IMR-90 (cell line): ENCODE data around the gene ELL3. TPM values are rescaled to one million over a fixed set of nuclear protein-coding genes. Genes with fewer than 3 reads are reported as not detected.

Experiments used
- ATAC-seq: fragments of 200-7000 bp; cut with Tn5 transposase; 2 replicates; pipeline ENCODE4 v1.9.1; 2020; ENCODE audit warnings: low read depth, mild to moderate bottlenecking, moderate library complexity
- BruUV-seq: library from RNA; stranded (reverse); fragments of 400-500 nt; replicated peaks from 2 replicates; lab custom pipeline; 2021; lab: Mats Ljungman, UMichigan
- CTCF ChIA-PET: fragments of 300-600 bp; formaldehyde crosslinking; extraction: SDS; loops from one replicate; lab custom pipeline; 2021; ENCODE audit warnings: antibody characterized with exemption; lab: Yijun Ruan, JAX
- POLR2A ChIA-PET: fragments of 300-600 bp; sonication (Branson Sonifier 250); formaldehyde crosslinking; loops from one replicate; lab custom pipeline; 2022; ENCODE audit warnings: antibody characterized with exemption; ENCODE audit not compliant: unreplicated experiment; lab: Charles Lee
- DNase-seq: peaks from one replicate; pipeline ENCODE4 v3.0.0; 2013
- H2AFZ ChIP-seq: replicated peaks from 2 replicates; pipeline ENCODE3; 2013; ENCODE audit warnings: low read length, mild to moderate bottlenecking; ENCODE audit not compliant: poor library complexity
- H2AK5ac ChIP-seq: 2 replicates; pipeline ENCODE4 v1.6.1; 2013; ENCODE audit warnings: low read depth, low read length, inconsistent platforms
- H2AK9ac ChIP-seq: replicated peaks from 2 replicates; pipeline ENCODE3; 2013; ENCODE audit warnings: mild to moderate bottlenecking, low read depth, low read length, moderate library complexity; ENCODE audit not compliant: poor library complexity
- H2BK120ac ChIP-seq: 2 replicates; pipeline ENCODE4 v1.6.1; 2013; ENCODE audit warnings: low read depth, low read length, inconsistent platforms
- H2BK15ac ChIP-seq: 3 replicates; pipeline ENCODE4 v1.6.1; 2013; ENCODE audit warnings: low read depth, low read length, inconsistent platforms
- H2BK20ac ChIP-seq: 2 replicates; pipeline ENCODE4 v1.6.1; 2013; ENCODE audit warnings: low read depth, mild to moderate bottlenecking, inconsistent platforms, low read length, moderate library complexity
- H2BK5ac ChIP-seq: 2 replicates; pipeline ENCODE4 v1.6.1; 2013; ENCODE audit warnings: mild to moderate bottlenecking, low read depth, low read length, inconsistent platforms; ENCODE audit not compliant: poor library complexity, severe bottlenecking
- H3K14ac ChIP-seq: replicated peaks from 2 replicates; pipeline ENCODE4 v1.6.1; 2013; ENCODE audit warnings: low read depth, low read length, inconsistent platforms
- H3K18ac ChIP-seq: 2 replicates; pipeline ENCODE4 v1.6.1; 2013; ENCODE audit warnings: low read depth, low read length, control low read depth
- H3K23ac ChIP-seq: 2 replicates; pipeline ENCODE4 v1.6.1; 2013; ENCODE audit warnings: low read depth, low read length, inconsistent platforms
- H3K27ac ChIP-seq: 2 replicates; pipeline ENCODE4 v1.5.1; 2013; ENCODE audit warnings: mild to moderate bottlenecking, control low read depth, low read length; ENCODE audit not compliant: insufficient read depth
- H3K27me3 ChIP-seq: 2 replicates; pipeline ENCODE4 v1.6.1; 2013; ENCODE audit warnings: low read length; ENCODE audit not compliant: control insufficient read depth, insufficient read depth
- H3K36me3 ChIP-seq: 2 replicates; pipeline ENCODE4 v1.6.1; 2013; ENCODE audit warnings: low read length, mixed read lengths; ENCODE audit not compliant: control insufficient read depth, insufficient read depth
- H3K4ac ChIP-seq: 2 replicates; pipeline ENCODE4 v1.6.1; 2013; ENCODE audit warnings: low read depth, low read length, inconsistent platforms
- H3K4me1 ChIP-seq: 2 replicates; pipeline ENCODE4 v1.6.1; 2013; ENCODE audit warnings: low read length, mixed read lengths; ENCODE audit not compliant: control insufficient read depth, insufficient read depth
- H3K4me2 ChIP-seq: 2 replicates; pipeline ENCODE4 v1.6.1; 2013; ENCODE audit warnings: low read depth, mild to moderate bottlenecking, control low read depth, low read length, moderate library complexity
- H3K4me3 ChIP-seq: 2 replicates; pipeline ENCODE4 v1.5.1; 2013; ENCODE audit warnings: low read depth, mild to moderate bottlenecking, control low read depth, low read length, moderate library complexity; ENCODE audit not compliant: insufficient read depth
- H3K56ac ChIP-seq: 2 replicates; pipeline ENCODE4 v1.6.1; 2013; ENCODE audit warnings: low read length, inconsistent platforms; ENCODE audit not compliant: insufficient read depth; ENCODE audit errors: extremely low read depth
- H3K79me1 ChIP-seq, 2 experiments: 2 replicates each; pipeline ENCODE4 v1.6.1; 2013; ENCODE audit warnings: low read length in 2 of 2, inconsistent platforms in 1 of 2, low read depth in 1 of 2
- H3K9ac ChIP-seq: 2 replicates; pipeline ENCODE4 v1.6.1; 2013; ENCODE audit warnings: low read depth, low read length, control low read depth
- H3K9me1 ChIP-seq: 2 replicates; pipeline ENCODE4 v1.6.1; 2013; ENCODE audit warnings: low read length, inconsistent platforms; ENCODE audit not compliant: insufficient read depth
- H3K9me3 ChIP-seq: 2 replicates; pipeline ENCODE4 v1.6.1; 2013; ENCODE audit warnings: low read length; ENCODE audit not compliant: control insufficient read depth, insufficient read depth
- H4K20me1 ChIP-seq: 2 replicates; pipeline ENCODE4 v1.6.1; 2013; ENCODE audit warnings: low read length, inconsistent platforms; ENCODE audit not compliant: insufficient read depth
- H4K5ac ChIP-seq: 2 replicates; pipeline ENCODE4 v1.6.1; 2013; ENCODE audit warnings: mild to moderate bottlenecking, low read depth, low read length, control low read depth
- H4K8ac ChIP-seq, 2 experiments: 2 replicates each; pipeline ENCODE4 v1.6.1; 2013; ENCODE audit warnings: low read depth in 2 of 2, low read length in 2 of 2, control low read depth in 1 of 2, inconsistent platforms in 1 of 2
- H4K91ac ChIP-seq: 2 replicates; pipeline ENCODE4 v1.6.1; 2013; ENCODE audit warnings: low read depth, low read length, inconsistent platforms; ENCODE audit not compliant: insufficient read depth
- ELK1 ChIP-seq: fragments of 150-350 bp; IDR thresholded peaks from 2 replicates; pipeline ENCODE4 v1.6.1; 2016; ENCODE audit warnings: low read depth, mild to moderate bottlenecking, low read length, moderate library complexity, borderline replicate concordance
- dilution Hi-C: fragments of 300-500 bp; cut with HindIII; formaldehyde crosslinking; loops from one replicate; pipeline ENCODE4 v1.14.3; 2018; ENCODE audit warnings: low sequenced_read_pairs; ENCODE audit not compliant: unreplicated experiment
- in situ Hi-C: fragments of 300-500 bp; cut with MboI; formaldehyde crosslinking; loops from 3 replicates; pipeline ENCODE4 v1.14.3; 2019; ENCODE audit warnings: low sequenced_read_pairs, inconsistent platforms, mixed read lengths
- intact Hi-C: fragments of 100-400 bp; cut with micrococcal nuclease; formaldehyde crosslinking; loops from 2 replicates; pipeline ENCODE4 v1.10.0; 2022
- polyA plus RNA-seq, 3 experiments: library from polyadenylated mRNA; depleted of rRNA; stranded (reverse); fragments of >200 nt; gene quantifications; 2 replicates each; pipeline ENCODE4 v1.2.3, GENCODE V29; 2012; ENCODE audit warnings: low replicate concordance in 1 of 3
- total RNA-seq: library from RNA; depleted of rRNA; stranded (reverse); fragments of >200 nt; gene quantifications from 2 replicates; pipeline ENCODE4 v1.2.3, GENCODE V29; 2012

The ELL3 gene
- total and polyA plus RNA-seq, 2 of the 4 experiments (the other 2 are of a cell fraction), result 1.2 to 1.6 TPM

GRCh38 chr15:43772624-43773023 is 4.1 kb downstream of the ELL3 start:
- TF ChIP-seq ELK1, result no peak
- Histone ChIP-seq H3K9ac (no peak overlapping the region), H3K23ac (no peak overlapping the region), H2BK5ac (no peak overlapping the region), H4K5ac (no peak overlapping the region), H2BK120ac (no peak overlapping the region), H2AK9ac (no peak overlapping the region), H2AK5ac (no peak overlapping the region), H3K9me3 (no peaks in the 10 kb centered on the region), H3K27me3 (no peaks in the 10 kb centered on the region), H3K4ac (no peak overlapping the region), H2BK15ac (no peak overlapping the region), H2AFZ (no peak overlapping the region), H4K91ac (no peak overlapping the region), H3K18ac (no peak overlapping the region), H3K4me1 (peaks cover 5% of the 10 kb centered on the region; the same call in 1 of the 2 replicates), H3K14ac (no peak overlapping the region), H3K9me1 (0 out of 2 replicates have a peak, but pooled peaks cover 4% of the 10 kb centered on the region), H3K36me3 (peaks cover 29% of the 10 kb centered on the region), H3K79me1 (peaks cover 10 to 16% of the 10 kb centered on the region in 2 experiments; a peak in 3 of 4 replicates), H4K20me1 (no peaks in the 10 kb centered on the region; the same call in none of the 2 replicates), H3K27ac (no peak overlapping the region), H2BK20ac (no peak overlapping the region), H3K4me3 (no peak overlapping the region), H3K4me2 (no peak overlapping the region), H4K8ac (no peak overlapping the region), H3K56ac (no peak overlapping the region)
- ChIA-PET POLR2A (no interaction called here), CTCF (no interaction called here)
- dilution Hi-C loops (no loop called here), in situ Hi-C loops (no loop called here), intact Hi-C loops (loop anchor here (10.0 kb wide), 1 partner anchor 258 kb away; the partner anchor contains the start of gene MAP1A)
- no TSS peak for BruUV-seq
- DNase-seq (no peak), ATAC-seq (no peak)
